HG02840 (cell line): Measurements from ENCODE around the gene STAT5B.

ENCODE experiments used
- ATAC-seq: cut with Tn5 transposase; IDR thresholded peaks from one replicate; pipeline ENCODE4 v1.9.1; 2021; ENCODE audit warnings: mild to moderate bottlenecking, moderate library complexity, moderate number of reproducible peaks; ENCODE audit not compliant: unreplicated experiment, low FRiP score

Gene STAT5B

GRCh38 chr17:42286411-42287221 is 10.4 kb upstream of the STAT5B start:
- no peak for ATAC-seq

- no peak for ATAC-seq
These were observed 9.3 kb upstream of the STAT5B start for GRCh38 chr17:42285346-42286050.

GRCh38 chr17:42284566-42284965 is 8.4 kb upstream of the STAT5B start:
- ATAC-seq: no peak

- no peak for ATAC-seq
These were observed 7.8 kb upstream of the STAT5B start for GRCh38 chr17:42284024-42284369.

GRCh38 chr17:42283241-42284023 is 7.2 kb upstream of the STAT5B start:
- ATAC-seq: no peak

GRCh38 chr17:42282478-42283080 is 6.4 kb upstream of the STAT5B start:
- no peak for ATAC-seq

GRCh38 chr17:42281571-42282096 is 5.4 kb upstream of the STAT5B start:
- no peak for ATAC-seq

- ATAC-seq: no peak
These were observed 3.8 kb upstream of the STAT5B start for GRCh38 chr17:42279776-42280630.

- no peak for ATAC-seq
These were observed 1.1 kb upstream of the STAT5B start for GRCh38 chr17:42277342-42277712.

GRCh38 chr17:42276609-42277341 is 584 bp upstream of the STAT5B start:
- peak; percentile 24 for ATAC-seq

GRCh38 chr17:42275527-42276358 is 448 bp downstream of the STAT5B start:
- peak; percentile 41 for ATAC-seq

GRCh38 chr17:42274812-42275526 is 1.2 kb downstream of the STAT5B start:
- no peak for ATAC-seq

GRCh38 chr17:42274253-42274542 is 2.0 kb downstream of the STAT5B start:
- no peak for ATAC-seq

- ATAC-seq: no peak
These were observed 2.5 kb downstream of the STAT5B start for GRCh38 chr17:42273474-42274252.

GRCh38 chr17:42272162-42272907 is 3.9 kb downstream of the STAT5B start:
- no peak for ATAC-seq

GRCh38 chr17:42271779-42272035 is 4.5 kb downstream of the STAT5B start:
- no peak for ATAC-seq
